Cardiac muscle cell (in vitro differentiated cells and primary cell): ENCODE measurements around the gene ZNF624. TPM values are rescaled to one million over a fixed set of nuclear protein-coding genes. Genes with fewer than 3 reads are reported as not detected.
"Not testable (repeated sequence)": the region's sequence is repeated elsewhere in the genome, so short reads cannot be mapped to it uniquely, and the experiment has no call there.

Experiments
- DNase-seq, 2 donors: peaks; one replicate each; pipeline versions ENCODE4 v3.0.0 to v3.0.0-alpha.2; 2010 to 2017; ENCODE audit warnings: low read depth in 1 of 2, low spot score in 1 of 2
- H3K27ac ChIP-seq: fragments of 200-600 bp; sonication (generic); 2 replicates; pipeline ENCODE4 v1.5.1; 2016
- H3K27me3 ChIP-seq: fragments of 200-600 bp; sonication (generic); 2 replicates; pipeline ENCODE4 v1.6.0; 2016; ENCODE audit warnings: control low read depth
- H3K36me3 ChIP-seq: fragments of 200-600 bp; sonication (generic); 2 replicates; pipeline ENCODE4 v1.5.1; 2016; ENCODE audit warnings: control low read depth
- H3K4me1 ChIP-seq: fragments of 200-600 bp; sonication (generic); 2 replicates; pipeline ENCODE4 v1.8.1; 2017; ENCODE audit warnings: low read depth, mild to moderate bottlenecking, mixed run types
- H3K4me3 ChIP-seq: fragments of 200-600 bp; sonication (generic); 2 replicates; pipeline ENCODE4 v1.5.1; 2016; ENCODE audit warnings: mild to moderate bottlenecking
- H3K9me3 ChIP-seq: fragments of 200-600 bp; sonication (generic); 2 replicates; pipeline ENCODE4 v1.5.1; 2017; ENCODE audit warnings: low read depth, mild to moderate bottlenecking, control low read depth
- CTCF ChIP-seq: IDR thresholded peaks from 2 replicates; pipeline ENCODE4 v1.5.1; 2012; ENCODE audit warnings: low read depth, mild to moderate bottlenecking, low read length
- polyA plus RNA-seq: library from polyadenylated mRNA; unstranded; fragments of >200 nt; fragmentation: Nextera tagmentation; extraction: Ambion mirVana; gene quantifications from 2 replicates; pipeline ENCODE4 v1.2.1, GENCODE V29; 2016
- total RNA-seq: library from RNA; depleted of rRNA; stranded (reverse); fragments of >200 nt; gene quantifications from 2 replicates; pipeline ENCODE4 v1.2.3, GENCODE V29; 2016

The ZNF624 gene
- total and polyA plus RNA-seq, 2 experiments from 2014 or later = 2.5 to 6.9 TPM

- no peak overlapping the region for H3K4me3 ChIP-seq
- TF ChIP-seq CTCF = no peak
- H3K9me3 ChIP-seq = no peaks in the 10 kb centered on the region
- no peaks in the 10 kb centered on the region for H3K36me3 ChIP-seq
- H3K27ac ChIP-seq = no peak overlapping the region
- DNase-seq = no peak
- H3K4me1 ChIP-seq = no peaks in the 10 kb centered on the region
- H3K27me3 ChIP-seq = no peaks in the 10 kb centered on the region
Measured at GRCh38 chr17:16676676-16677268, 23.1 kb upstream of the ZNF624 start.

GRCh38 chr17:16666907-16667636, 13.4 kb upstream of the ZNF624 start:
- H3K27ac ChIP-seq, H3K4me1 ChIP-seq, H3K36me3 ChIP-seq, H3K9me3 ChIP-seq: not testable (repeated sequence)
- peaks cover 20% of the 10 kb centered on the region for H3K27me3 ChIP-seq
- peak; percentile 11 to 50 for DNase-seq
- peak overlapping the region; percentile 14 for H3K4me3 ChIP-seq

- not testable (repeated sequence) for H3K36me3 ChIP-seq, H3K4me1 ChIP-seq, H3K9me3 ChIP-seq, H3K27ac ChIP-seq, DNase-seq, H3K4me3 ChIP-seq
- H3K27me3 ChIP-seq = peaks cover 20% of the 10 kb centered on the region
Measured at GRCh38 chr17:16666553-16666906, 12.9 kb upstream of the ZNF624 start.

- no peak for TF ChIP-seq CTCF
- no peak for DNase-seq
- H3K36me3 ChIP-seq = no peaks in the 10 kb centered on the region
- H3K27ac ChIP-seq = no peak overlapping the region
- no peak overlapping the region for H3K4me3 ChIP-seq
- no peaks in the 10 kb centered on the region for H3K4me1 ChIP-seq
- H3K27me3 ChIP-seq = peaks cover 12% of the 10 kb centered on the region
- H3K9me3 ChIP-seq = no peaks in the 10 kb centered on the region
Measured at GRCh38 chr17:16662936-16663335, 9.3 kb upstream of the ZNF624 start.

- Histone ChIP-seq H3K36me3 (no peaks in the 10 kb centered on the region), H3K4me1 (no peaks in the 10 kb centered on the region), H3K27me3 (no peaks in the 10 kb centered on the region), H3K4me3 (no peak overlapping the region), H3K27ac (no peak overlapping the region), H3K9me3 (no peaks in the 10 kb centered on the region)
- TF ChIP-seq CTCF = no peak
- DNase-seq = no peak
Measured at GRCh38 chr17:16661217-16661616, 7.6 kb upstream of the ZNF624 start.

- peak overlapping the region; percentile 90 for H3K27ac ChIP-seq
Measured at GRCh38 chr17:16652847-16653366, 743 bp downstream of the ZNF624 start.

More at GRCh38 chr17:16652847-16653366, 743 bp downstream of the ZNF624 start:
- H3K4me1 ChIP-seq = no peaks in the 10 kb centered on the region
- no peaks in the 10 kb centered on the region for H3K27me3 ChIP-seq
- DNase-seq = no peak
- peak overlapping the region; percentile 45 for H3K4me3 ChIP-seq
- no peaks in the 10 kb centered on the region for H3K9me3 ChIP-seq
- no peak for TF ChIP-seq CTCF
- no peaks in the 10 kb centered on the region for H3K36me3 ChIP-seq
